Inferior parietal cortex (tissue), 1 donor: ENCODE results near the gene CARMIL3.
"Not testable (repeated sequence)": the region's sequence is repeated elsewhere in the genome, so short reads cannot be mapped to it uniquely, and the experiment has no call there.

Experiments used
- DNase-seq: peaks from one replicate; pipeline ENCODE4 v3.0.0-alpha.2; 2016; ENCODE audit errors: extremely low spot score

The CARMIL3 gene

DNA sequence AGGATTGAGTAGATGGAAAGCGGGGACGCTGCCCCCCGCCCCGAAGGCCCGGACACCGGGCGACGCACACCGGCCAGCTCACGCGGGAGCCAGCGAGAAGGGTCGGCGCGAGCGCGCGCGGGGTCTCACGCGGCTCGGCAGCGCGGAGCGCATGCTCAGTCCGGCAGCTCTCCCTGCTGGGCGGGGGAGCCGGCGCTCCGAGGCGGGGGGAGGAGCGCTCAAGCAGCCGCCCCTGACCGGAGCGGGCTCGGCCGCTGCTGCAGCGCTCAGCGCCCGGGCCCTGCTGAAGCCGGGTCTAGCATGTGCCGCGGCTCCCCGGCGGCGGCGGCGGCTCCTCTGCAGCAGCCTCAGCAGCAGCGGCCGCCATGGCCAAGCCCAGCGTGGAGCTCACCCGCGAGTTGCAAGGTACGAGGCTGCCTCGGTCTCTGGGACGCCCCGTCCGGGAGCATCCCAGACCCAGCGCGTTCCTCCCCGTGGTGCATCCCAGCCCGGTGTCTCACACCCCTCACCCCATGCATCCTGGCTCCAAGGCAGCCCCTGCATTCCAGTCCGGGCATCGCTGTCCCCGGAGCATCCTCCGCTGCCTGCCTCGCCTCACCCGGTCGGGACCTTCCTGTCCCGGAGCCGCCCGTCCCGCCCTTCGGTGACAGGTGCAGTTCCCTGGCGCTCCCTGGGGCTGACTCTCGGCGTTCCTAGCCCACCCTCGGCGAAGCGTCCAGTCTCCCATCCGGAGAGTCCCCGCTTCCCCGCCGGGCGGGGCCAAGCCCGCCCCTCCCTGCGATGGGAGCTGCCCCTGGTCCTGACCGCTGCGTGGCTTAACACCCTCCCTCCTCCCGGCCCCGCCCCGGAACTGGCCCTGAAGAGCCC is at the start of gene CARMIL3:
Gene CARMIL3 (plus strand): TSS at position 221 of the 867 bp plus-strand sequence. CDS start 145 bp downstream, at position 366.
- DNase-seq = peak; percentile 70

DNA sequence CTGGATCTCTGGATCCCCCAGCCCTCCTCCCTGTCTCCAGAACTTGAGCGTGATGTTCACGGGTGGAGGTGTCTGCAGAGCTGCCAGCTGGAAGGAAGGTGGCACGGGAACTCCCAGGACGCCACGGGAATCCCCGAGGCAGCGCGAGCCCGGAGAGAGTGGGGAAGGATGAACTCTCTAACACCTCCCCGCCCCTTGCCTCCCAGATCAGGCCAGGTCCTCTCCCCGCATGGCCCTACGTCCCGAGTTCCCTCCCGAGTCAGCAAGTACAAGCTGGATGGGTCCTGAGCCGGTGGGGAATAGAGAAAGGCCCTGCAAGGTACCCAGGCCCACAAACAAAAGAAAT is 45.4 kb upstream of the CARMIL3 start:
- not testable (repeated sequence) for DNase-seq

DNA sequence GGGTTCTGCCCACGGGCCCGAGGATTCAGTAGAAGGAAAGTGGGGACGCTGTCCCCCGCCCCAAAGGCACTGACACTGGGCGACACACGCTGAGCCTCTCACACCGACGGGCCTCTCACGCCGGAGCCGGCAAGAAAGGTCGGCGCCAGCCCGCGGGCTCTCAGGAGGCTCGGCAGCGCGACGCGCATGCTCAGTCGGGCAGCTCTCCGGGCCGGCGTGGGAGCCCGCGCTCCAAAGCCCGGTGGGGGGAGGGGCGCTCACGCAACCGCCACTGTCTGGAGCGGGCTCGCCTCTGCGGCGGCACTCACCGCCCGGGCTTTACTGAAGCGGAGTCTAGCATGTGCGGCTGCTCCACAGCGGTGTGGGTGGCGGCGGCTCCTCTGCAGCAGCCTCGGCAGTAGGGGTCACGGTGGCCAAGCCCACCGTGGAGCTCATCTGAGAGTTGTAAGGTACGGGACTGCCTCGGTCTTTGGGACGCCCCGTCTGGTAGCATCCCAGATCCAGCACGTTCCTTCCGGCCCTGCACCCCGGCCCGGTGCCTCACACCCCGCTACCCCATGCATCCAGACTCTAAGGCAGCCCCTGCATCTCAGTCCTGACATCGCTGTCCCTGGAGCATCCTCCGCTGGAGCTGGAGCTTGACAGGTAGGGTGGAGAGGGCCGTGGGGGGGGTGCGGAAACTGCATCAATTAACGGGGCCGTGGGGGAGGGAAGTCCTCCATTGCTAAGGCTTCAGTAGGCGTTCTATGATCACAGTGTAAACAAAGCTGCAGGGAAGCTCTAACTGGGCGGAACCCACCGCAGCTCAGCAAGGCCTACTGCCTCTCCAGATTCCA is 44.8 kb upstream of the CARMIL3 start:
- not testable (repeated sequence) for DNase-seq

- no peak for DNase-seq
Measured at GRCh38 chr14:24011051-24011450, 40.8 kb upstream of the CARMIL3 start.

DNA sequence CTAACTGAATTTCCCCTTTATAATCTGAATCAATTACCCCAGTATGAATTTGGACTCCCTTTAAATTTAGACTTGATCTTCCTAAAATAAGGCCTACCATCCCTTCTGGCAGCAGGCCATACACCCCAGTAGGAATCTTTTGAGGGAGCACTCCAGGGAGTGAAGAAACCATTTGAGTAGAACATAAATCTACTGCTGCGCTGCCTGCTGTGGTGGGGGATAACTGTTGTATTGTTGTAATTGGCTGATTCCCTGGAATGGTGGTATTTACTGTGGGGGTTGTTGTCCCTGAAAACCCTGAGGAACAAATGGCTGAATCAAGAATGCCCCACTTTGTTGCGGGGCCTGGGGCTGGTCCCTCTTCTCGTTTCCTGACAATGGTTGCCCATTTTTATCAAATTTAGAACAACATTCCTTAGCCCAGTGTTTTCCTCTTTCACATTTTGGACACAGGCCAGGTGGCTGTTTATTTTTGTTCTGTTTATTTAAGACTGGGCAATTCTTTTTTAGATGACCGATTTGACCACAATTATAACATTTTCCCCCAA is 39.0 kb upstream of the CARMIL3 start:
- DNase-seq = not testable (repeated sequence)

DNA sequence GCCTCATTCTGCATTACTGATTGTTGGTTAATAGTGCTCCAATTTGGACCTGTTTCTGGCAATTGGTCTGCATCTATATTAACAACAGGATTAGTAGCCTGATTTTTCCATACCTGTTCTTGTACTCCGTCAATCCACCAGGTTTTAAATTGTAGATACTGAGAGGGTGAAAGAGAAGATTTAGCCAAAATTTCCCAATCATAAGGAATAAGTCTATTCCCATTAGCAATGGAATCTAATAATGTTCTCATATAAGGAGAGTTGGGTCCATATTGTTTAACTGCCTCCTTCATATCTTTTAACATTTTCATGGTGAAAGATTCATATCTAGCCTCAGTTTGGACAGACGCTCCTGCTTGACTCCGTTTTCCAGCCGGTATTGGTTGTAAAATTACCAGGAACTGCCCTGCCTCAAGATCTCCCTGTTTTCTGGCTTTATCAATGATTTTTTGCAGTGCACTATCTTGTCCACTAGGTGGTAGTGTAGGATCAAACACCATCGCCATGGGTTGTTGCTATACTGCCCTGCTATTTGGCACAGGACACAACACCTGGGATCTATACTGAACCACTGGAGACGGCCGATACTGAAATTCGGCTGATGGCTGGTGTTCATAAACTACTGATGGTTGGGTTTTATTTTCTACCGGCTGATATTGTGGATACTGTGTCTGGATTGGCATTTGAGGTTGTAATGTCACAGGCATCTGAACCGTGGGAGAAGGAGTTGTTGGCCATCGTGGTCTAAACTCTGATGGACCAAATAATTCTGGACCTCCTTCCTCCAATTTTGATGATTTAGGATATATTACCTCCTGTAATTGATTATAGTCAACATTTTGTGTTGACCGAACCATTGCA is 37.9 kb upstream of the CARMIL3 start:
- peak; percentile 92 for DNase-seq

DNA sequence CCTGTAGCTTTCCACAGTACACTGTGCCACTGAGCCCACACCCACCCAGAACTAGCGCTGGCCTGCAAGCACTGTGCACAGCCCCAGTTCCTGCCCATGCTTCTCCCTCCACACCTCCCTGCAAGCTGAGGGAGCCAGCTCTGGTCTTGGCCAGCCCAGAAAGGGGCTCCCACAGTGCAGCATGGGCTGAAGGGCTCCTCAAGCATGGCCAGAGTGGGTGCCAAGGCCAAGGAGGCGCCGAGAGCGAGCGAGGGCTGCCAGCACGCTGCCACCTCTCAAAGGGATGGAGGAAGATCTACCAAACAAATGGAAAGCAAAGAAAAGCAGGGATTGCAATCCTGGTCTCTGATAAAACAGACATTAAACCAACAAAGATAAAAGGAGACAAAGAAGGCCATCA is 36.1 kb upstream of the CARMIL3 start:
- DNase-seq = not testable (repeated sequence)

DNA sequence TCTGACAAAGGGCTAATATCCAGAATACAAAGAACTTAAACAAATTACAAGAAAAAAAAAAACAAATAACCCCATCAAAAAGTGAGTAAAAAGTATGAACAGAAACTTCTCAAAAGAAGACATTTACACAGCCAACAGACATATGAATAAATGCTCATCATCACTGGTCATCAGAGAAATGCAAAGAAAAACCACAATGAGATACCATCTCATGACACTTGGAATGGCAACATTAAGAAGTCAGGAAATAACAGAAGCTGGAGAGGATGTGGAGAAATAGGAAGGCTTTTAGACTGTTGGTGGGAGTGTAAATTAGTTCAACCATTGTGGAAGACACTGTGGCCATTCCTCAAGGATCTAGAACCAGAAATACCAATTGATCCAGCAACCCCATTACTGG is 32.8 kb upstream of the CARMIL3 start:
- not testable (repeated sequence) for DNase-seq

DNA sequence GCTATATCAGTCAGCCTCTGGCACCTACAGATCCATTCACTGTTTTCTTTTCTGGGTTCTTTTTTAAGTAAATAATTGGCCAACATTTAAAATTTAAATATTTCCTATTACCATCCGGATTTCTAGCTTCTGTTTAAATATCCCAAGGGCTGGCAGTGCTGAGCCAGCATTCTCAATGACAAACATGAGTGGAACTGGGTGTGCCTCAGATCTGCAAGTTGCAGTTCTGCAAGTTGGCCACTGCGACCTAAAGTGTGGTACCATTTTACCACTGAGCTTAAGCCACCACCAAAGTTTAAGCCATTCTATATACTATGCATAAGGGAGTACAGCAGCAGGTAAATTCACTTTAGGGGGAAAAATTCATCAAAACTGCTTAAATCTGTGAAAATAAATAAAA is 31.9 kb upstream of the CARMIL3 start:
- DNase-seq = not testable (repeated sequence)

GRCh38 chr14:24020520-24020919 is 31.3 kb upstream of the CARMIL3 start:
- DNase-seq = not testable (repeated sequence)

- not testable (repeated sequence) for DNase-seq
Measured at GRCh38 chr14:24024939-24025418, 26.8 kb upstream of the CARMIL3 start.

- not testable (repeated sequence) for DNase-seq
Measured at GRCh38 chr14:24029687-24030086, 22.1 kb upstream of the CARMIL3 start.

GRCh38 chr14:24031331-24031730 is 20.5 kb upstream of the CARMIL3 start:
- DNase-seq = not testable (repeated sequence)

GRCh38 chr14:24032727-24033418 is 18.9 kb upstream of the CARMIL3 start:
- DNase-seq = no peak

DNA sequence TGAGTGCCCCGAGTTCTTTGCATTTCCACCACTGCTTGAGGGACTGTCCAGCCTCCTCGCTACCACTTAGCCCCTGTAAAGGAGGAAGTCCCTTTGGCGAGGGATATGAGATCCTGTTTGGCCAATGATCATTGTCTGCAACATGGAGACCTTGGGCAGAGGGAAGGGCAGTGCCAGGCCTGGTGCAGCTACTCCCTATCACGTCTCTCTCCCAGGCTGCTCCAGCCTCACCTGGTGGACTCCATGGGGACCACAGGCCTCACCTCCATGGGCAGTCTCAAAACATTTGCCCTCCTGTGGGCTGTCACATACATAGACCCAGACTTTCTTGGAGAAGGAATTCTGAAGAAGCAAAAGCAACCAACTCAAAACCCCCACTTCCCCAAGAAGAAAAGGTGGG is 16.0 kb upstream of the CARMIL3 start:
- DNase-seq = not testable (repeated sequence)

DNA sequence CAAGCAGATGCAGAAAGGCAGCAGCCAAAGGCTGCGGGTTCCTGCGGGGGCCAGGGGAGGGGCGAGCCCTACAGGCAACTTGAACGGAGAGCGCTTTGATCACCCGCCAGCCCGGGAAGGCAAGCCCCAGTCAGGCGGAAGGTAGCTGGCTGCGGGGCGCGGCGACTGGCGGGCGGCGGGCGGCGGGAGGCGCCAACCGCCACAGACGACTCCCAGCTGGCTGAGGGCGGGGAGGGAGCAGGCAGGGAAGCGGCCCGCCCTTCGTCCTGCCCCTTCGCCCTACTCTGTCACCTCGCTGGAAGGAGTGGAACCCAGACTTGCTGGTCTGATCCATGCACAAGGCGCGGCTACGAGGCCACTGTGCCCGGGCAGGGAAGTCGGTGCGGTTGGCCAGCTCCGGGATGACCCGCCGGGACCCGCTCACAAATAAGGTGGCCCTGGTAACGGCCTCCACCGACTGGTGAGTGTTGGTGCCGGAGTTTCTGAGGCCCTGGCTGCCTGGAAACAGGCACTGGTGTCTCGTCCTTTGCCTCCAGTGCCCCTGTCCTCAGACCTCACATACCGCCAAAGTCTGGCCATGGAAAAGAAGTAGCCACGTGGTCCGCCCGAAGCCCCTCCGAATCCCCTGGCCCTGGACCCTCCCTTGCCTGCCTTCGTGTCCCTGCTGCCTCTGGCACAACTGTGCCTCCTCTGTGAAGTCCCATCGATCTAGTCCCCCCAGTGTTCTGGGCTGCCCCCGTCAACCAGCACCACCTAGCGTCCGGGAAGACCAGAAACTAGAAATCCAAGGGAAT is 15.4 kb upstream of the CARMIL3 start:
- DNase-seq = peak; percentile 68

DNA sequence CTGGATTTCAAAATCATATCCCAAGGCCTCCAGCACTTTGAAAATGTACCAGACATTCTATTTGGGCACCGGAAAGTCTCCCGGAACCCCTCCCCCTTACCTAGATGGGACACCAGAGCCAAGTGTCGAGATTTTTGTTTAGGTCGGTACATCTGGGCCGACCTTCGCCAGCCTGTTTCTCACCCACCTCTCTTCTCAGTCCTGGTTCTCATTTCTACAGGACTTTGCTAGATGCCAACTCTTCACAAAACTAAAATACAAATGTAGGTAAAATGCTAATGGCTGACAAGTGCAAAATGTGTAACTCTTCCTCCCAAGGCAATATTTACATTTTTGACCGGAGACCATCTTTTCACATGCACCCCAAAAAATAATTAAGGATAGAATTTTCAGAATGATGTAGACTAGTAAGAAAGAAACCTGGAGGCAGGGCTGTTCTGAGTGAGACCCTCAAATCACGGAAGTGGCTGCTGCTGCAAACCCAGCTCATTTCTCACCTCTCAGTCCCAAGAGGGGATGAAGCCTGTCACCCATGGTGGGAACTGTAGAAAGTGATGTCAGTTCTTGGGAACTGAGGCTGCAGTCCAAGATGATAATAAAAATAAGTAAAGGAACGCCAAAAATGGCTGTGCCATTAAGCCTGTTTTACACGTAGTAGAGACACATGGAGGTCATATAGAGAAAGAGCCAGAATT is 14.7 kb upstream of the CARMIL3 start:
- not testable (repeated sequence) for DNase-seq

GRCh38 chr14:24037658-24038037 is 14.2 kb upstream of the CARMIL3 start:
- no peak for DNase-seq

DNA sequence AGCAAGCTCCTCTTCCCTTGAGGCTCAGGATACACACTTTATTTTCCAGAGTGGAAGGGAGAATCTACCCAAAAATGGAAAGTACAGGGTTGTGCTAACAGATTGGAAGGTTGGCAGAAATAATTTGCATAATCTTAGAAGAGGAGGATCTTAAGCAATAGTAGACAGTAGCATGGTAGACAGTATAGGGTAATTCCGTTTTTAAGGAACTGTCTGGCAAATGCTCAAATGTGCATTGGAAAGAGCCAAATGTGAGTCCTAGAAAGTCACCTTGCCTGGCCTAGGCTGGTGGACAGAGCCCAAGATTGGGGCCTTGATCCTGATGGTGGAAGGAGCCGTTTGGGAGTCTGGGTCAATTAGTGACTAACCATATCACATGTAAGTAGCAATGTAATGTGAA is 13.1 kb upstream of the CARMIL3 start:
- no peak for DNase-seq
